ENCODE results near the gene FRK.
"Not testable (repeated sequence)": the region's sequence is repeated elsewhere in the genome, so short reads cannot be mapped to it uniquely, and the experiment has no call there.

DNA sequence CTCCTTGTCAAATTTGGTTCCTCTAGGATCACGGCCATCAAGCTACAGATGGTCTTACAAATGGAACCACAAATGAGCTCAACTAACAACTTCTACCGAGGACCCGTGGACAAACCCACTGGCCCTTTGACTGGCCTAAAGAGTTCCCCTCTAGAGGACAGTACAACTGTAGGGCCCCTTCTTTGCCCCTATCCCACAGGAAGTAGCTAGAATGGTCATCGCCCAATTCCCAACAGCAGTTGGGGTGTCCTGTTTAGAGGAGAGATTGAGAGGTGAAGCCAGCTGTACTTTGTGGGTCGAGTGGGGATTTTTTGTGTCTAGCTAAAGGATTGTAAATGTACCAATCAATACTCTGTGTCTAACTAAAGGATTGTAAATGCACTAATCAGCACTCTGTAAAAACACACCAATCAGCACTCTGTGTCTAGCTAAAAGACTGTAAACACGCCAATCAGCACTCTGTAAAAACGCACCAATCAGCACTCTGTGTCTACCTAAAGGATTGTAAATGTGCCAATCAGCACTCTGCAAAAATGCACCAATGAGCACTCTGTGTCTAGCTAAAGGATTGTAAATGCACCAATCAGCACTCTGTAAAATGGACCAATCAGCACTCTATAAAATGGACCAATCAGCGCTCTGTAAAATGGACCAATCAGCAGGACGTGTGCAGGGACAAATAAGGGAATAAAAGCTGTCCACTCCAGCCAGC, 35.5 kb upstream of the FRK start:
- TF ChIP-seq, protein P1, sequence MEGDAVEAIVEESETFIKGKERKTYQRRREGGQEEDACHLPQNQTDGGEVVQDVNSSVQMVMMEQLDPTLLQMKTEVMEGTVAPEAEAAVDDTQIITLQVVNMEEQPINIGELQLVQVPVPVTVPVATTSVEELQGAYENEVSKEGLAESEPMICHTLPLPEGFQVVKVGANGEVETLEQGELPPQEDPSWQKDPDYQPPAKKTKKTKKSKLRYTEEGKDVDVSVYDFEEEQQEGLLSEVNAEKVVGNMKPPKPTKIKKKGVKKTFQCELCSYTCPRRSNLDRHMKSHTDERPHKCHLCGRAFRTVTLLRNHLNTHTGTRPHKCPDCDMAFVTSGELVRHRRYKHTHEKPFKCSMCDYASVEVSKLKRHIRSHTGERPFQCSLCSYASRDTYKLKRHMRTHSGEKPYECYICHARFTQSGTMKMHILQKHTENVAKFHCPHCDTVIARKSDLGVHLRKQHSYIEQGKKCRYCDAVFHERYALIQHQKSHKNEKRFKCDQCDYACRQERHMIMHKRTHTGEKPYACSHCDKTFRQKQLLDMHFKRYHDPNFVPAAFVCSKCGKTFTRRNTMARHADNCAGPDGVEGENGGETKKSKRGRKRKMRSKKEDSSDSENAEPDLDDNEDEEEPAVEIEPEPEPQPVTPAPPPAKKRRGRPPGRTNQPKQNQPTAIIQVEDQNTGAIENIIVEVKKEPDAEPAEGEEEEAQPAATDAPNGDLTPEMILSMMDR (conservative IDR thresholded peaks at IDR 0.05; ENCODE audit: low read length) = not testable (repeated sequence)
- not testable (repeated sequence) for TF ChIP-seq EZH2phosphoT487 (IDR thresholded peaks at IDR 0.05; ENCODE audit: borderline replicate concordance)

All from Loucy (cell line).